CD4-positive, alpha-beta T cell treated with Interleukin-17A for 1 hour (primary cell): ENCODE data around the gene GLYATL1.
"Not testable (repeated sequence)": the region's sequence is repeated elsewhere in the genome, so short reads cannot be mapped to it uniquely, and the experiment has no call there.

Source experiments
- DNase-seq: peaks from one replicate; pipeline ENCODE4 v3.0.0-alpha.2; 2020

The GLYATL1 gene

DNA sequence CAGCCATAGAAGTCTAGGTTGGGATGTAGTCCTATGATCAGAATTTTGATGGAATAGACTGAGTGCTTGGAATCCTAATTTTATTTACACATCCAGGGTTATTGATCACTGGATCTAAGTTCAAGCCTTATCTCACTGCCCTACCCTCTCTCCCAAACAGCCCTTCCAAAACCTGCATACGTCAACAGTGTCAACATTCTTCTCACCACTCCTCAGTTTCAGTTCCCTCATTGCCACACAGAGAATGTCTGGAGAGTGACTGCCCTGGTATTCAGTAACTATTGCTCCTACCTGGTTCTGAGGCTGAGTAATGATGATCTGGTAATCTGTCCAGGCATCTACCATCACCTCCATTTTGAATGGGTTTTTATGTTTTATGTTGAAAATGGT, 60.0 kb downstream of the GLYATL1 start:
- DNase-seq: peak; percentile 11

DNA sequence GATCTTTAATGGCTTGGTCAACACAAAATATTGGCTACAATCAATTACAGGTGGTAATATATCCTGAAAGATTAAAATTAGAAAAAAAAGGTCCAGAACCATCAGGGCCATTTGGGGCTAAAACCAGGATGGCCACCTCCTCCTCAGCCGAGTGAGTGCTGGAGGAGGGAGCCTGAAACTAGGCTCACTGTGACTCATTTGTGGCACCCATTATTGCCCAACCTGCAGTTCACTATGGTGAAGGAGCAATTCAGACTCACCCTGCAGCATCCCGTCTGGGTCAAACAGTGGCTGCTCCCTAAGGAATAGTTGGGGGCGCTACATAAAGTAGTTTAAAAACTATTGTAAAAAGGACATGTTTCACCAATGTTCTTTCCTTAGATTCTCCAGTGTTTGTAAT, 60.7 kb downstream of the GLYATL1 start:
- DNase-seq: no peak

DNA sequence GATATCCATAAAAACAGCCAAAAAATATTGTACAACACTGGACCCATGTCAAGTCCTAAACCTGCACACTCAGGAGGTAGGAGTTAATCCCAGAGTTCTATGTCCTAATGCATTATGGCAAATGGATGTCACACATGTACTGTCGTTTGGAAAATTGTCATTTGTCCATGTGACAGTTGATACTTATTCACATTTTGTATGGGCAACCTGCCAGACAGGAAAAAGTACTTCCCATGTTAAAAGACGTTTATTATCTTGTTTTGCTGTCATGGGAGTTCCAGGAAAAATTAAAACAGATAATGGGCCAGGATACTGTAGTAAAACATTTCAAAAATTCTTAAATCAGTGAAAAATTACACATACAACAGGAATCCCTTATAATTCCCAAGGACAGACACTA, 62.7 kb downstream of the GLYATL1 start:
- DNase-seq: not testable (repeated sequence)
